SH-SY5Y (cell line): Measurements from ENCODE around the gene GDPGP1.

Experiments used
- GATA2 ChIP-seq: IDR thresholded peaks from 2 replicates; pipeline ENCODE4 v1.6.1; 2011; ENCODE audit warnings: mild to moderate bottlenecking, low read depth, low read length
- GATA3 ChIP-seq: IDR thresholded peaks from 2 replicates; pipeline ENCODE4 v1.6.1; 2011; ENCODE audit warnings: low read depth, mild to moderate bottlenecking, low read length, moderate library complexity

Gene GDPGP1

DNA sequence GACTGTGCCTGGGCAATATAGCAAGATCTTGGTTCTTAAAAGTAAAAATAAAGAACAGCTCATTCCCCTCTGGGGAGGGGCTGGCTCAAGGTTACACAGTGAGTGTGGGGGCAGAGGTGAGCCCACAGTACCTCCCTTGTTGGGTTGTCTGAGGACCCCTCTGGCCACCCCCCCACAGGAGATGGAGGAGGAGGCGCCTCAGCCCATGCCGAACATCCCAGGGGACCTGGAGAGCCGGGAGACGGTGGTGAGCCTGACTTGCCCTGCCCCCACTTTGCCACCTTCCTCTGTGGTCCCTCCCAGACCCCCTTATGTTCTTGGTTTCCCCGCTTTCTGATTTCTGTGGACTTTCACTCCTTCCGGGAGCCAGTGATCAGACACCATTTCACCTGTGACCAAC lies 60.1 kb downstream of the GDPGP1 start:
- TF ChIP-seq GATA3 (no peak), GATA2 (no peak)

GRCh38 chr15:90294601-90295269 lies 60.7 kb downstream of the GDPGP1 start:
- no peak for TF ChIP-seq GATA3
- TF ChIP-seq GATA2 = no peak

GRCh38 chr15:90295270-90295648 lies 61.2 kb downstream of the GDPGP1 start:
- no peak for TF ChIP-seq GATA3
- TF ChIP-seq GATA2 = no peak
